Measurements from ENCODE around the gene MINDY4.

- TF ChIP-seq CTCF (IDR thresholded peaks at IDR 0.05) (no peak), POLR2A (IDR thresholded peaks at IDR 0.05; ENCODE audit: low read depth) (no peak), POLR2AphosphoS5 (IDR thresholded peaks at IDR 0.05) (no peak), EP300 (IDR thresholded peaks at IDR 0.05) (no peak)
Measured at GRCh38 chr7:30785786-30786185, 14.6 kb downstream of the MINDY4 start.
